GM21381 (cell line): Measurements from ENCODE around the gene TNS4.

Experiments used
- ATAC-seq: cut with Tn5 transposase; IDR thresholded peaks from one replicate; pipeline ENCODE4 v1.9.1; 2021; ENCODE audit warnings: mild to moderate bottlenecking, moderate library complexity; ENCODE audit not compliant: unreplicated experiment

The TNS4 gene

DNA sequence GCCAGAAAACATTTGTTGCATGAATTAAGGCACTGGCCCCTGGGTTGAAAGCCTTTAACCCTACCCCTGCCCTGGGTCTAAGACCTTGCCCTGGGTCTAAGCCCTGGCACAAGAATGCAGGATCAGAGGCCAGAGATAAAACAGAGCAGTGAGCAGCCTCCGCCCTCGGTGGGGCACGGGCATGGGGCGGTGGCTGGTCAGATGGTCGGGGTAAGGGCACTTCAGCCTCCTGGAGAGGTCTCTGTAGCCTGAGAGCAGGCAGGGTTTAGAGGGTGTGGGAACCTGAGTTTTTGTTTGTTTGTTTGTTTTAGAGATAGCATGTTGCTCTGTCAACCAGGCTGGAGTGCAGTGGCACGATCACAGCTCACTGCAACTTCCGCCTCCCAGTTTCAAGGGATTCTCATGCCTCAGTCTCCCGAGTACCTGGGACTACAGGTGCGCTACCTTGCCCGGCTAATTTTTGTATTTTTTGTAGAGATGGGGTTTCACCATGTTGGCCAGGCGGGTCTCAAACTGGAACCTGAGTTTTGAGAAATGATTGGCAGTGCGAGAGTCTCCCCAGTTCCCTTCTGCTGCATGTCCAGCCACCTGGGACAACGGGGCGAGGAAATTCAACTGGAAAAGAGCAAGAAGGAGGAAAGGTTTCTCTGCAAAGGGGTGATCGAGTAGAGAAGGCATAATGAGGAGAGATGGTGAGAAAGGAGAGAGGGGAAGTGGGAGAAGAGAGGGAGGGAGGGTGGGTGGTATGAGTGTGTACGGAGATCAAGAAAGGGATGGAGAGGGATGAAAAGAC, 27.7 kb downstream of the TNS4 start:
- no peak for ATAC-seq

DNA sequence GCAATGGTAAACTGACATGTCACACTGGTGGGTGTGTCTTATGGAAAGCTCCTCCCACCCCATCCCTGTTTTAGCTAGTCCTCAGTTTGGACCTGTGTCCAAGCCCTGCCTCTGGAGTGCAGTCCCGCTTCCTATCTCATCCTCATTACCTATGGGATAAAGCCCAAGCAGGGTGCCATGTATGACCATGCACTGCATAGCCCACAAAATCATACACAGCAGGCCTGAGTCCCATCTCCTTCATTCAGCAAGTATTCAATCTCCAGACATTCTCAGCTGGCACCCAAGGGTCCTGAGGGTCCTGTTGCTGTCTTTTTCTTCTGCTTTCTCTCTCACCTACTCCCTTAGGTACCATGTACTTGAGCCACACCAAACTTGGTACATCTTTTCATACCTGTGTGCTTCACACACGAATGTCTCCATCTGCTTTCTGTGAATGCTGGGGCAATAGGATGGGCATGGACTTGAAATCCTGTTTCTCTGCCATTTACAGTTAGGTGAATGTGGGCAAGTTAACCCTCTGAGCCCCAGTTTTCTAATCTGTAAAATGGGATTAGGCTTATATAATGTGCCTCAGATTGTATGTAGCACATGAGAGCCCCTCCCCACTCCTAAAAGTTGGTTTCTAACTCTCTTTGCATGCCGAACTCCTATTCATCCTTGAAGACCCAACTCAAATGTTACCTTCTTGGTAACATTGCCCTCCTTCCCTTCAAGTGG, 28.5 kb downstream of the TNS4 start:
- ATAC-seq: no peak

DNA sequence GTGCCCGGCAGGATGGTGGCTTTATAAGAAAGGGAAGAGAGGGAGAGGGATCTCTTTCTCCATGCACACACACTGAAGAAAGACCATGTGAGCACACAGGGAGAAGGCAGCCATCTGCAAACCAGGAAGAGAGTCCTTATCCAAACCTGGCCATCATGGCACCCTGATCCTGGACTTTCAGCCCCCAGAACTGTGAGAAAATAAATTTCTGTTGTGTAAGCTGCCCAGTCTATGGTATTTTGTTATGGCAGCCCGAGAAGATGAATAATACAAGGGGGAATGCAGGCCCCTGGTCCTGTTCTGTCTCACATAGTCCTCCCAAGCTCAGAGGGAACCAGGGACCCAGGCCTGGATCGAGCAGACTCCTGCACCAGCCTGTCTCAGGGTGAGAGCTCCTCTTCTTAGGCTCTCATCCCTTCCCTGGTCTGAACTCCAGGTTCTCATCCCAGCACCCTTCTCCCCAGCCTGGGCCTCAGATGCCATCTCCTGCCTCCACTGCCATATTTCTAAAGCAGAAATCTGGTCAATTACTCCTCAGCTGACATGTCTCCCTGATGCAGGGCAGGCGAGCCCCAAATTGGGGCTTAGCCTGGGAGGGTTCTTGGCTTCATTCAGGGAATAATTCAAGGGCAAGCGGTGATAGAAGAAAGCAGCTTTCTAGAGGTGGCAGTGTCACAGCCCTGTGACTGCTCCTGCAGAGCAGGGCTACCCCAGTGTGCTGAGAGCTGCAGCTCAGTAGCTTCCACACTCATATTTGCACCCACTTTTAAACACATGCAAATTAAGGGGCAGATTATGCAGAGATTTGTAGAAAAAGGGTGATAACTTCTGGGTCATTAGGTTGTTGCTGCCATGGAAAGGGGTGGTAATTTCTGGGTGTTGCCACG, 29.3 kb downstream of the TNS4 start:
- ATAC-seq: no peak

DNA sequence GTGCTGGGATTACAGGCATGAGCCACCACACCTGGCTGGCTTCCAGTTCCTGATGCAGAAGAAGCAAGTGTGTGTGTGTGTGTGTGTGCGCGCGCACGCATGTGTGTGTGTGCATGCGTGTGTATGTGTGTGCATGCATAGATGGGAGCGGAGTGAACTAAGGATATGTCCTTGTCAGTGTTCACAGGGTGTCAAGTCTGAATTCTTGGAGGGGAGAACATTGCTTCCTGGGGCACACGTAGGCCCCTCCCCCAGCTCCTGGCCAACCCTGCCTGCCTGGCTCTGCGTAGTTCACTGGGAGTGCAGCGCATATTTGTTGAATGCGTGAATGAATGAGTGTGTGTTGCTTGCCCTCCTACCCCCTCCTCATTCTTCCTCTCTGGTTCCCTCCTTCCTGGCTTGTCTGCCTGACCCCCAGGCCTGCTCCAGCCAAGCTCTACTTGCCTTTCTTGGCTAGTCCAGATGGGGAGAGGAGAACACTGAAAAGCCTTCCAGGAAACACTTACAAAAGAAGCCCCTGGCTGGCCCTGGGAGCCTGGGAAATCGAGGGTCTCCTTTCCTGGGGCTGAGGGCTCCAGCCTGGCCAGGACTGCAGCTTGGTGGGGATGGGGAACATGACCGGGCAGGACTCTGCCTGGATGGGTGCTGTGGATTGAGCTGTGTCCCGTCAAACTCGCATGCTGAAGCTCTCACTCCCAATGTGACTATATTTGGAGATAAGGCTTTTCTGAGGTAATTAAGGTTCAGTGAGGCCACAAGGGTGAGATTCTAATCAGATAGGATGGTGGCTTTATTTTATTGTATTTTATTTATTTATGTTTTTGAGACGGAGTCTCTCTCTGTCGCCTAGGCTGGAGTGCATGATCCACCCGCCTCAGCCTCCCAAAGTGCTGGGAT, 30.2 kb downstream of the TNS4 start:
- ATAC-seq: no peak

DNA sequence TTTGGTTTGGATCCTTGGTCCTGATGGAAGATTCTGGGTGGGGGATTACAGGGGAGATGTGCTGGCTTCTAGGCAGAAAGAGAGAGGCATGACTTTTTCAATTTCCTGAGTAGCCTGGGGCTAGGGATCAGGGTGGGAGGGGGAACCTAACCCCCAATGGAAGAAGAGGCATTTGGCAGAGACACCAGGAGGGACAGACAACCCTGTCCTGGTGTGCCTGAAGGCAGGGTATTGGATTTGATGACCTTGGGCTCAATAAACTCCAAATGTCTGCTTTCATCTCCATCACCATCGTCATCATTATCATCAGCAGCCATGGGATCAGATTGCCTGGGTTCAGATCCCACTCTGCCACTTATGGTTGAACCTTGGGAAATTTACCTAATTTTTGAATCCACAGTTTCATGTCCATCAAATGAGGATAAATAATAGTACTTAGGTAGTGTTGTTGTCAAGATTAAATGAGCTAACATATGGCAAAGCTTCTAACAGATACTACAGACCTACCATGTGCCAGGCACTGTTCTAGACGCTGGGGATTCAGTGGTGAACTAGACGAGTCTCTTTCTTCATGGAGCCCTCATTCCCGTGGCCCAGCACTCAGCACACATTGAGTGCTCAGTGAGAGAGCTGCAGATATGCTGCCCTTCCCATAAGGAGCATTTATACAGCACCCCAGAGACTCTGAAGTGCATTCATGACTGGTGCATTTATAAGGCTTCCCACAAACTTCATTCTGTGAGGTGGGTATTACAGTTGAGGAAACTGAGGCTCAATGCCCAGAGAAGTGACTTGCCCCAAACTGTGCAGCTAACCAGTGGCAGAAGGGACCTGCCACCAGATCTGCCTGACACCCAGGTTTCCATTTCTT, 31.4 kb downstream of the TNS4 start:
- ATAC-seq: no peak

DNA sequence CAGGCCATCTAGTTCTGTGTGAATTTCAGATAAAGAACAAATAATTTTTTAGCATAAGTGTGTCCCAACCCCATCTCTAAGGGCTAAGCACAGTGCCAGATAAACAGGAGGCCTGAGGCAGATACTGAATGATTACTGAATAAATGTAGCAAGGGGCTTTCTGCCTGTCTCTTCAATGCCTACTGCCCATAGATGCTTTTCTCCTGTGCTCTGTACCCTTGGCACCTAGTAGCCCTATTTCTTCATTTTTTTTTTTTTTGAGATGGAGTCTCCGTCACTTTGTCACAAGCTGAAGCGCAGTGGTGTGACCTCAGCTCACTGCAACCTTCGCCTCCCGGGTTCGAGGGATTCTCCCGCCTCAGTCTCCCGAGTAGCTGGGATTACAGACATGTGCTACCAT, 32.9 kb downstream of the TNS4 start:
- ATAC-seq: no peak

DNA sequence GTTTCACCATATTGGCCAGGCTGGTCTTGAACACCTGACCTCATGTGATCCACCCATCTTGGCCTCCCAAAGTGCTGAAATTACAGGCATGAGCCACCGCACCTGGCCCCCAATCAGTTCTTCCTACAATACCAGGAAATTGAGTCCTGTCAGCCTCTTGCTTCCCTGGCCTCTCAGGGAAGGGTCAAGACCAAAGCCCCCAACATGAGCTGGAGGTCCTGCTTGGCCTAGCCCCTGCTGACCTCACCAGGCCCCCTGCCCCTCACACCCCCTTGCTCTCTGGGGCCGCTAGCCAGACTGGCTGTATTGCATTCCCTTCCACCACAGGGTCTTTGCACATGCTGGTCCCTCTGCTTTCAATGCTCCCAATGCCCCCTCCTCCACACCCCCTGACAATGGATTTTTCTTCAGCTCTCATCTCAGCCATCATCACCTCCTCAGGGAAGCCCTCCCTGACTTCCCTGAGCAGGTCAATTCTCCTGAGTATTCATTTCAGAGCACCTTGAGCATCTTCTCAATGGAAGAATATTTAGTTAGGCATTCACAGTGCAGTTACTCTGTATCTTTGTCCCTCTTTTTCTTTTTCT, 34.0 kb downstream of the TNS4 start:
- ATAC-seq: no peak

DNA sequence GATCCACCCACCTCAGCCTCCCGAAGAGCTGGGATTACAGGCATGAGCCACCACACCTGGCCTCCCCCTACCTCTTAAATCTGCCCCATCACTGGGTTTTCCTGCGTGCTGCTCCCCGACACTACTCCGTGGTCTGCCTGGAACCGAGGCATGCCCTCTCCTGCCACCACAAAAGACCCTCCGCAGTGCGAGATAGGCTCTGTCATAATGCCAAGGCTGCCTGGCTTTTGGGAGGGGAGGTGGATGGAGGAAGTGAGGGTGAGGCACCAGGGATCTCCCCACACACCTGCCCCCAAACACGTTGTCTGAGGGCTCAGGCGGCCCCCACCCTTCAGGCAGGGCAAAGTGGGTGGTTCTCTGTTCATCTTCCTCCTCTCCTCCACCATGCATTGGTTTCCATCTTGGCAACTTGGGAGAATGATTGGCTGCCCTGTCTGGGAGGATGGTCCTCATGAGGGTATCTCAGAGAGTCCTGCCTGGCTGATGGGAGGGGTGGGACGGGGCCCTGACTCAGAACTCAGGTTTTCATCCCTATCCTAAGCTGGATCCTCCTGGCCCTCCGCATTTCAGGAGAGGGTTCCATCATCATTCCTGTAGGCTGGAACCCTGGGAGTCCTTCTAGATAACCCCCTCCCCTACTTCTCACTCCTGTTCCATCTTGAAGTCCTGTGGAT, 35.0 kb downstream of the TNS4 start:
- ATAC-seq: no peak

DNA sequence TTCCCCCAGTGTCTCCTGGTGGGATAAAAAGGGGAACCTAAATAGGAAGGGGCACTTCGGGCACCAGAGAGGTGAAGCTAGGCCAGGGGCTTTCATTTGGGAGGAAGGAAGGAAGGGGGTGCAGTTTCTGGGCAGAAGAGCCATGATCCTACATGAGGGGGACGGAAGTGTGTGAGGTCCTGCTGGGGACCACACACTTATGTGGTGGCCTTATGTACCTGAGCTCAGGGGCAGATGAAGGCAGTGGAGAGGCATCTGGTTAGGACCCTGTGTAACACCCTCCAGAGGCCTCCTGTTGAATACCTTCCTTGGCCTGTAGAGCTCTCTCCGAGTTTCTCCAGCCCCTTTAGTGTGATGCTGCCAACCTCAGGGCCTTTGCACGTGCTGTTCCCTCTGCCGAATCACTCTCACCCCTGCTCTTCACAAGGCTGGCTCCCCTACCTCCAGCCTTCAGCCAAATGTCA, 37.0 kb downstream of the TNS4 start:
- ATAC-seq: no peak

DNA sequence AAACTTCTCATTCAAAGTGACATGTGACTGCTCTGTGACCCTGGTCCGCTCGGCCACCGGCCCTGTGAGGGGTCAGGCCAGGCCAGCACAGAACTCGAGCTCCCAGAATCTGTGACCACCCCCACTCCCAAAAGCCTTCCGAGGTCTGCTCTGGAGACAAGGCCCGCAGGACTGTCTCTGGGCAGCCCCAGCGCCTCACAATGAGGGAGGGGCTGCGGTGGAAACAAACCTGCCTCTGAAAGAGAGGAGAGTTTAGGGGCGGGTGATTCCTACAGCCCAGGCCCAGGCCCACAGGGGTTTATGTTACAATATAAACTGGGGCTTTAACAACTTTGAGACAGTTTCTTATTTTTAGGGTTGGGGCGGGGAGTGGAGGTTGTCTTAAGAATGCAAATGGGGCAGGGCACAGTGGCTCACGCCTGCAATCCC, 38.3 kb downstream of the TNS4 start:
- ATAC-seq: no peak

DNA sequence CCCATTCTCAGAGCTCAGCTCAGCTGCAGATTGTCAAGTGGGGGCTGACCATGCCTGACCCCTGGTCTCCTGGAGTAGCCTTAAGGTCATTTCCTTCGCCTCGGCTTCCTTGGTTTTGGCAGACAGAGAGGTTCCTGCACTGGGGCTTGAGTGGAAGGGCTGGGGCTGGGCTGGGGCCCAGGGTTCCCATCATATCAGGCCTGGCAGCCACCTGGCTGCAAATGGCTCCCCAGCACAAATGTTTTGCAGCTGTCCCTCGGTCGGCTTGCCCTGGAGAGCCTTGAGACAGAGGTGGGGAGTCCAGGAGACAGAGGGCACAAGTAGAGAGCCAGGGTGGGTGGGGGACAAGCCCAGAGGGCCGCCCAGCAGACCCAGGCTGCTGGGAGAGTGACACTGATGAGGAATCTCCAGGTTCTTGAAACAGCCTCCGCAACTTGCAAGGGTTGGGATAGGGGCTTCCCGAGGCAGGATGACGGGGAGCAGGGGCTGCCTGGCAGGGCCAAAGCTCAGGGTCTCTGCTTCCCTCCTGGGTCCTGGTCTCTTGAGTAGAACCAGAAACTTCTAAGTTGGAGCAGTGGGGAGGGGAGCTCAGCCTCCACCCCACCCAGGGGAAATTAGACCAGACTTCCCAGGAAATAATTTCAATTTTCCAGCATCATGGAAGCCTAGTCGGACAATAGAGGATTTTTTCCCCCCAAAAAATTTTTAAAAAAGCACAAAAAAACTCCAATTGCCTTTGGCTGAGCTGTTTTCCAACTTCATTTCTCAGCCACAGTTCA, 38.9 kb downstream of the TNS4 start:
- ATAC-seq: no peak

DNA sequence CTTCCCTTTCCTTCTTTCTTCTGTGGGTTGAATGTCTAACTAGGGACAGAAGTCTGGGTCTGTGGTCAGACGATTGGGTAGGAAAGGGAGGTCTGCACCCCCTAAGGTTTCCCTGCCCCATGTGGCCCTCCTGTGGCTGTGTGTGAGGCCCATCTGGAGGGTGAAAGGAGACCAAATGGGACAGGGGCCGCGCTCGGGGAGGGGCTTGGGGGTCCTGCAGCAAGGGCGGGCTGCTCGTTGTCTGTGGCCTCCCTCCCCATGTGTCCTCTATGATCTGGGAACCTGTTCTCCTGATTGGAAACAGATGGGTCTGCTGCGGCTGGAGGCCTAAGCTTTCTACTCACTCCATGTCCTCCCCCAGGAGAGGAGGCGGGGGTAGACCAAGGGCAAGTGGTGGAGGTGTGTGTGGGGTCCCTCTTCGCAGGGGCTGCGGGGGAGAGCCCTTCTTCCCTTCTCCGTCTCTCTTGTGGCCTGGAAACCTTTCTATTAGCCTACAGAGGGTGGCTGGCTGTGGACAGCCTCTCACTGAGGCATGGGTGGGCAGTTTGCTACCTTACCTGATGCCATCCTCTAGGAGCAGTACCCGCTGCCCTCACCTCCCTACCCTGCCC, 39.6 kb downstream of the TNS4 start:
- no peak for ATAC-seq

DNA sequence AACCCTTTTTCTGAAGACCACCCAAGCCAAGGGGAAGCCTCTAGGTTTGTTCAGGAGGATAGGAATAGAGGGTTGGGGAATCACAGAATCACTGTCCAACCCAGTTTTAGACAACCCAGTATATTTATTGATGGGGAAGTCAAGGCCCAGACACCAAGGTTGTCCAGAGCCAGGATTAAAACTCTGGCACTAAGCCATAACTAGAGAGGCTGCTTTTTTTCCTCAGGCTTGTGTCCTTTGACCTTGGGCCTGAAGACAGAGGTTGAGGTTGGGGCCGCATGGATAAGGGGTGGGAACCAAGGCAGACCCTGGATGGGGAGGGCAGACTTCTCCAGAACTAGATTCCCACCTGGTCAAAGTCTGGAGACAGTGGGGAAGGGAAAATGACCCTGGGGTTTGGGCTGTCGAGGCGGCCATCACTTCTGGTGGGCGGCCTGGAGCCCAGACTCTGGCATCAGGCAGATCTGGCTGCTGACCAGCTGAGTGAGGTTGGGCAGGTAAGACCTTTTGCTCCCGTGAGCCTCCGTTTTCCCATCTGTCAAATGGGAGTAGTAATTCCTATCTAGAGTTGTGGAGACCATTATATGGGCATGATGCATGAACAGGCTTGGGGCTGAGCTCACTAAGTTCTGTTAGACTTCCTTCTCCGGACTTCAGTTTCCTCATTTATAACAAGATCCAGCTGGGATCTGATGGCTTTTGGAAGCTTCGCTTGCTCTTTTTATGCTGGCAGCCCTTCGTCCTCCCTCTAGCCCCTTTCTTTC, 40.3 kb downstream of the TNS4 start:
- ATAC-seq: no peak

DNA sequence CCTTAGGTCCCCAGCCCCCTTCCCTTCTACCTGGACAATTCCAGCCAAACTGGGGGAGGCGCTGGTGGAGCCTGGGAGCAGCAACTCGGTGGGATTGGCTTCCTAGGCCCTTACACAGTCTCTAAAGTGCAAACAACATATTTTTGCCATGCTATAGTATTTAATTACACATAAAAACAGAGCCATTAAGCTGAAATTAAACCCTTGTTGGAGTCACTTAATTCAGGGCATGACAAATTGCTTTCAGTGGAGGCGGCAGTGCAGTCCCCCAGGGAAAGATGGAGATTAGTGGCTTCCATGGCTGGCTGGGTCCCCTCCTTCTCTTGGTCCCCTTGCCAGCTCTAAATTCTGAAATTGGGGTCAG, 40.8 kb downstream of the TNS4 start:
- ATAC-seq: no peak

DNA sequence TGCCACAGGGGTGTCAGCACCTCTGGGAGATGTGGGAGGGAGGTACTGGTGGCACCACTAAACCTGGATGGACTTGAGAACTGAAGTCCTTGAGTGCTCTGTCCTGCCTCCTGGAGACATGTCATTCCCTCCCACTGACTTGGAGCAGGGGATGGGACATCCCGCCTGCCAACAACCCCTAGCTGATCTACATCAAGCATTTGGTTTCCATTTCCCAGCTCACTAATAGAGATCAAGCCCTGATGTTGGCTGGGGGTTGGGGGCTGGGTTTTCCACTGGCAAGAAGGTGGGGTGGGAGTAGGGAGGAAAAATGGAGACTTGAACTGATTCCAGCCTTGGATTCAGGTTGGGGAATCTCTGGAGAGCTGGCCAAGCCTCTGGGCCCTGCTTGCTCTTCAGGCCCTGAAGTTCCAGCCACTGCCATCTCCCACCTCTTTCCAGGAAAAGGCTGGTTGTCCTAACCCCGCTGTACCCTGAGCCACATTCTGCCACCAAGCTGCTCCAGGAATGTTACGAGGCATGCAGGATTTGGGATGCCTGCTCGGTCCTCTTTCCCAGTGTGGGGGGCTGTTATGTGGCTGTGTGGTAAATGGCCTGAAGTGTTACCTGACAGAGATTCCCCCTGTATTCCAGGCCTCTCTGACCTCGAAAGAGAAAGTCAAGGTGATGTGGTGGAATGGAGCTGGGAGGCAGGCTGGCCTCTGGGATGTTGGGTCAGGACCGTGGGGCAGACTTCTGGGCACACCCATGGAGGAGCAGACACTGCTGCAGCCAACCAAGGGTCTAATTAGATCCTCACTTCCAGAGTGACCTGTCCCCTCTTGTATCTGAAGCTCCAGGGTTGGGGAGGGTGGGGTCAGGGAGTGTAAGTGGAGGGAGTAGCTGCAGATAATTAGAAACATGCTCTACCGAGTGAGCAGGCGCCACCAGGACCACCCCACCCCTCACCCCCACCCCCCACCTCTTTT, 41.5 kb downstream of the TNS4 start:
- no peak for ATAC-seq
